Panc1 (cell line): Measurements from ENCODE around the gene SERINC4.

Experiments
- REST ChIP-seq, 2 experiments: IDR thresholded peaks; 2 replicates each; pipeline ENCODE4 v1.6.1; 2011 to 2012; ENCODE audit warnings: low read depth in 2 of 2, control low read depth in 1 of 2, low read length in 1 of 2, mild to moderate bottlenecking in 1 of 2, moderate library complexity in 1 of 2; ENCODE audit not compliant: insufficient read depth in 1 of 2
- SIN3A ChIP-seq: IDR thresholded peaks from 2 replicates; pipeline ENCODE4 v1.6.1; 2012; ENCODE audit warnings: low read depth, mild to moderate bottlenecking, low read length, moderate library complexity, borderline replicate concordance; ENCODE audit not compliant: insufficient read depth

- TF ChIP-seq REST (IDR thresholded peaks at IDR 0.05; ENCODE audit: insufficient read depth in 1 of 2, low read depth in 2 of 2, low read length in 1 of 2) (no peak), SIN3A (no peak)
These were observed 10.6 kb downstream of the SERINC4 start for GRCh38 chr15:43789409-43789808.
